GM18951 (cell line): ENCODE measurements around the gene YKT6.

Experiments
- POLR2A ChIP-seq: IDR thresholded peaks from 4 replicates; pipeline ENCODE4 v1.6.1; 2011; ENCODE audit warnings: mild to moderate bottlenecking; ENCODE audit not compliant: insufficient read length, insufficient read depth; ENCODE audit errors: extremely low read depth
- in situ Hi-C: fragments of 300-500 bp; cut with MboI; formaldehyde crosslinking; loops from one replicate; pipeline ENCODE4 v1.12.0; 2022; ENCODE audit warnings: low sequenced_read_pairs, mixed read lengths, inconsistent platforms; ENCODE audit not compliant: unreplicated experiment

The YKT6 gene

DNA sequence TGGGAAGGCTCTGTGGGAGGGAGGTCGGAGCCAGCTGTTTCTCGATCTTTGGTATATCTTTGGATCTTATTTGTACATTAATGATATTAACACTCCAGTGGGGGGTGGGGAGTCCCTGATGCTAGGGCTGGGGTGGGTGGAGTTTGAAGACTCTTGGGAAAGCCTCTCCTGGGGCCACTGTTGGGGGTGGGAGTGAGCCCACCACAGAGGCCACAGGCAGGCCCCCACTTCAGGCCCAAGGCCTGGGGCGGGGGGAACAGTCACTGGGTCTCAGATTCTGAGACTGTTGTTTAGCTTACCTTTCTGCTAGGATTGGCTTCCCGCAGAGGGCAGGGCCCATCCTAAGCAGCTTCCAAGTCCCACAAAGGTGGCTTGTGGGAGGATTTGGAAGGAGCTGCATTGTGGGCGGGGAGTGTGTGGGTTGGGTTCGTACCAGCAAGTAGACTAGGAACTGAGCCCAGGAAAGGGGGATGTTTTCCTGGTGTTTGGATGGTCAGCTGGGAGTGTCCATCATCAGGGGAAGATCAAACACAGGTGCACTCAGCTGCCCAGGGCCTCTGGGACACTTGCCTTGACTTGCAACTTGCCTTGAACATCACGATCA is 11.9 kb downstream of the YKT6 start:
- TF ChIP-seq POLR2A = no peak
- in situ Hi-C loops = no loop called here

- in situ Hi-C loops = no loop called here
- TF ChIP-seq POLR2A = no peak
Observed at GRCh38 chr7:44213206-44213876, 12.6 kb downstream of the YKT6 start.

DNA sequence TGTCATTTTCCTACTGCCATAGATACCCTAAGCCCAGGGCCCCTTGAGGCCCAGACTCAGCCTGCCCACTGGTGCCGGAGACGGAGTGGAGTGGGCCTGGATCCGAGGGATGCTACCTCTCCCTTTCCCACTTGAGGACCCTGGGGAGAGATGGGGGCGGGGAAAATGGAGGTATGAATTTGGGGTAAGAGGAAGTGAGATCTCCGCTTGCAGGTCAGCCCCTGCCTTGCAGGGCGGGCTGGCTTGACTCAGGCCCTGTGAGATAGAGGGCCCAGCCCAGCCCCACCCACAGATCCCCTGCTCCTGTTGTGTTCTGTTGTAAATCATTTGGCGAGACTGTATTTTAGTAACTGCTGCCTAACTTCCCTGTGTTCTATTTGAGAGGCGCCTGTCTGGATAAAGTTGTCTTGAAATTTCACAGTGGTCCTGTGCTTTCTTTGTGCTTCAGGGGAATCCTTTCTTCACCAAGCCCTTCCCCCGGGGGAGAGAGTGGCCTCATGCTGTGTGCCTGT is 13.2 kb downstream of the YKT6 start:
- in situ Hi-C loops = no loop called here
- no peak for TF ChIP-seq POLR2A

- in situ Hi-C loops = no loop called here
- TF ChIP-seq POLR2A = no peak
Observed at GRCh38 chr7:44215531-44215930, 14.8 kb downstream of the YKT6 start.

DNA sequence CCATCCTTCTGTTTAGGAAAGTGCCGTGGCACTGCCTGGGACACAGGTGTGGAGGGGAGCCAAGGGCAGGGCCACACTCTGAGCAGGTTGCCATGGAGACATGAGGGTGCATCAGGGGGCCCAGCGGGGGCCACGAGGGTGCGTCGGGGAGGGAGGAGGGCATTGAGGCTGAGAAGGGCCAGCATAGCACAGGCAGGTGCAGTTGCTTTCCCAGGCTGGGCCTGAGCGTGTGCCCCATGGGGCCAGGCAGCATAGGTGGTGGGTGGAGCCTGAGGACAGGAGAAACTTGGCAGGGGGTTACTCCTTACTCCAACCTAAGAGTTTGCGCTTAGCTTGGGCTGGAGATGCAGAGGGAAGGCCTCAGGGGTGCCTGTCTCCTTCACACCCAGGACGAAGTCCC is 15.2 kb downstream of the YKT6 start:
- no peak for TF ChIP-seq POLR2A

DNA sequence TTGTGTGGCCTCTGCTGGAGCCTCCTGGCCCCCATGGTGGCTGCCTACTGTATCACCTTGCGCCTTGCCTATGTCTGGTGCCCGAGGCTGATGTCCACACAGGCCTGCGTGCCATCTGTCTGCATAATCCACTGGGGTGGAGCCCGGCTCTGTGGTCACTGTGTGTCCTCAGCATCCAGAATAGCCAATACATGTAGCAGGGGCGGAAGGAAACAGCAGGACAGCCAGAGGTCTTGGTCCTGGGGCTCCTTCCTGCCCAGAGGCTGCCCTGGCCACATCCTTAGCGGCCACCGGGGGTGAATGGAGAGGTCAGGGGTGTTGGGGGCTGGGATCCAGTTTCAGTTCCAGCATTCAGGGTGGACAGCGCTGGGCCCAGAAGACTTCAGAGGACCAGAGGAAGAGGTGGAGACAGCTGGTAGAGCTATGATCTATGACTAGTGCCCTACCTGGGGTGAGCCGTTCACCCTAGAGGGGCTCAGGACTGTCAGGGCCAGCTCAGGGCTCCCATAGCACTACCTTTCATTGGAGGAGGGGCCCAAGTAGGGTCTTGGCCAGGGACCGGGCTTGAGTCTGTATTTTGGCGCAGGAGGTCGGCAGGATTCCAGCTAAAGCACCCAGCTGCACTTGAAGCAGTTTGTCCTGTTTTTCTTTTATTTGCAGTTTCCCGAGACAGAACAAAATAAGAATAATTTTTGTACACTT is 15.9 kb downstream of the YKT6 start:
- in situ Hi-C loops = no loop called here
- no peak for TF ChIP-seq POLR2A

More for the DNA sequence above, 15.2 kb downstream of the YKT6 start:
- in situ Hi-C loops = no loop called here

DNA sequence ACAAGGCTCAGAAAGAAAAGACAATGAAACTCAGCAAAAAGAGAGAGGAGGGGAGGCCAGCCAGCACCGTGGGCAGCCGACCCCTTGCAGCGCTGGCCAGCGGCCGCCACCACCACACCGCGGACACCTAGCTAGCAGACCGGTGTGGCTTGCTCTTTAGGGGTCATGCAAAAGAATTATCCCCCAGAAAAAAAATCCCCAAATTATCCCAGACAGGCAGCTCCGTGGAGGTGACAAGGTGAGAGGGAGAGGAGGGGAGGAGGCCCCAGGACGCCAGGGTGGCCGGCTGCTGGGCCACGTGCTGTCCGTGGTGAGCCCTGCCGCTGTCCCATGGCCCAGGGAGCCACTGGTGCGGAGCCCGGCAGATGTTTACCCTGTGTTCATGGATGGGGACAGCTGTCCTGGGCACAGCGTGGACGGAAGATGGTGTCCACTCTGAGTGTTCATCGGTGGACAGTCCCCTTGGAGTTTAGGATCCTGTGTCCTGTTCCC is 16.5 kb downstream of the YKT6 start:
- in situ Hi-C loops = no loop called here
- TF ChIP-seq POLR2A = no peak

- in situ Hi-C loops = no loop called here
Observed at GRCh38 chr7:44217852-44218402, 17.1 kb downstream of the YKT6 start.

DNA sequence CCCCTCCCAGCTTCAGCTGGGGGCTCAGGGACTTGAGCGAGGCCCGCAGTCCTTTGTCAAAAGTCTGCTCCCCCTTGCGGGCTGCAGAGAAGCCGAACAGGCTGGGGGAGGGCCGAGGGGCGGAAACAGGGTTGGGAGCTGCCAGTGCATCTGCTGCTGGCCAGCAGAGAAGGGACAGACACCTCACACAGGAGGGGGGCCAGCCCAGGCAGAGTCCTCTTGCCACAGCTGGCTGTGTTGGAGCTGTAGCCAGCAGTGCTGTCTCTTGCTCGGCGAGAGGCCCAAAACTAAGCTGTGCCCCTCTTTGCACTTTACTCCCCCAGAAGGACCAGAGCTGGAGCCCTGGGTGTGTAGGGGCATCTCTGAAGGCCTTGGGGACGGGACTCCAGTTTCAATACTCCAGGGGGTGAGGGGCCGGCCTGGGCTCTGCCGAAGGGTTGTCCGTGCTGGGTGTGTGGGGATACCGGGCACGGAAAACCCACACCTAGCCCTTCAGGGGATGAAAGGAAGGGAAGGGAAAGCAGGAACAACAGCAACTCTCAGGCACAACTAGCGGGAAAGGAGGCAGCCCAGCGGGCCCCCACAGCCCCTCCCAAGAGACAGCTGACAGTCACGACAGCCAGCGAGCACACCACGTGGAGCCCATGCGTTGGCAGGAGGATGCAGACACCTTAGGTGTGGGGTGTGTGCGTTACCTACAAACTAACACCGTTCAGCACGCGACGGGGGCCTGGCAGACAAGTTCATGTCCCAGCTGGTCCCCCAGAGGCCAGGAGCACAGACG is 17.8 kb downstream of the YKT6 start:
- TF ChIP-seq POLR2A = no peak
- in situ Hi-C loops = no loop called here

More at GRCh38 chr7:44217852-44218402, 17.1 kb downstream of the YKT6 start:
- no peak for TF ChIP-seq POLR2A

DNA sequence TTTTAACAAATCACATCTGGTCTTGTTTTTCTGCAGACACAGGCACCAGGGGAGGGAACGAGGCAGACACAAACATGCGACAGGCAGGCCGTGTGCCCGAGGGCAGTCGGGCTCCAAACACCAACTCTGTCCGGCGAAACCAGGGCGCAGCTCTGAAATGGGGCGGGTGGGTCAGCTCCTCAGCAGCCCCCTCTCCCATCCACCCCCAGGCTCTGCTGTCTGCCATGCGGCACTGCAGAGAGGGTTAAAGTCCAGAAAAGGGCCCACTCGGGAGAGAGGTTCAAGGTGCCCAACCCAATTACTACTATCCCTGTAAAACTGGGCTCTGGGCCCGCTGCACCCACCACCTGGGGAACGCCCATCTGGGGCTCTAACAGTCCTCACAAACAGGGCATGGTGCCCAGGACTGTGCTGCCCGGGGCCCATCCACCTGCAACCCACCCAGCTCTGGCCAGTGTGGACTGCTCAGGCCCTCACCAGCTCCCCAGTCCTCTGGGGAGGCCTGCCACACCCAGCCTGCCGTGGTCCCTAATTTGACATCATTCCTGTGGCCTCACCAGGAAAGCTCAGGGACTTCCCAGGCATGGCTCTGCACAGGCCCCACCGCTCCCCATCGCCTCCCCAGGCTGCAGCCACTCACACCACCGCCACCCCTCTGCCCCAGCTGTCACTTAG is 18.7 kb downstream of the YKT6 start:
- in situ Hi-C loops = no loop called here
- TF ChIP-seq POLR2A = no peak

- no peak for TF ChIP-seq POLR2A
- in situ Hi-C loops = no loop called here
Observed at GRCh38 chr7:44220046-44220357, 19.2 kb downstream of the YKT6 start.

DNA sequence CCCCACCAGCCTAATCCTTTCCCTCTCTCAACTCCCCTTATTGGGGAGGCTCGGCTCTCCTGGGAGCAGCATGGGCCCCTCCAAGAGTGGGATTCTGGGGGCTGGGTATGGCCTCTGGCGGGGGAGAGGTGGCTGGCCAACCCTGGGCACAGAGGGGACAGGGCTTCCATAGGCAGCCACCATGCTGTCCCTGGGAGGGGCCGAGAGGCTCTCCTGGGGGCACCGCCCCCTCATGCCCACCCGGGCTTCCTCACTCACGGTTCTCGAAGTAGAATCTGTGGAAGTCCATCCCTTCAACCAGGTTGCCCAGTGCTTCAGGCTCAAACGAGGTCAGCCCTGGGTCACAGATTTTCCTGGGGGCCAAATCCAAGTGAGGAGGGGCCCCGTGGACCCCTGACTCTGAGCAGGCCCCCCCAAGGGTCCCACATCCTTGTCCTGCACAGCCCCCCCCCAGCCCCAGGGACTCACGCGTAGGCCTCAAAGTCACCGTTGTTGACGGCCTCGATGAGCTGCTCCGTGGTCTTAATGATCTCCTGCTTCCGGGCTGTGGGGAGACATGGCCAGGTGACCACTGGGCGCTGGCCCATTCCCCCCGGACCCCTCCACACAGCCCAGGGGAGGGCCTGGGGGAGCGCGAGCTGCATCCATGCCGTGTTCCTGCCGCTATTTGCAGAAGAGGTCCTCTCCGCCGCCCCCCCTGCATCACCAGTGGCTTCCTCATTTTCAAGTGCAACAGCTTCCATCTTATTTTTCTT is 19.8 kb downstream of the YKT6 start:
- in situ Hi-C loops = no loop called here
- TF ChIP-seq POLR2A = no peak
